HG03066 (cell line): ENCODE data around the gene ZNF750.
"Not testable (repeated sequence)": the region's sequence is repeated elsewhere in the genome, so short reads cannot be mapped to it uniquely, and the experiment has no call there.

Source experiments
- ATAC-seq: cut with Tn5 transposase; IDR thresholded peaks from one replicate; pipeline ENCODE4 v1.9.1; 2021; ENCODE audit warnings: low read depth; ENCODE audit not compliant: unreplicated experiment

ZNF750 gene

GRCh38 chr17:82799591-82799990 lies 40.2 kb downstream of the ZNF750 start:
- ATAC-seq: no peak

DNA sequence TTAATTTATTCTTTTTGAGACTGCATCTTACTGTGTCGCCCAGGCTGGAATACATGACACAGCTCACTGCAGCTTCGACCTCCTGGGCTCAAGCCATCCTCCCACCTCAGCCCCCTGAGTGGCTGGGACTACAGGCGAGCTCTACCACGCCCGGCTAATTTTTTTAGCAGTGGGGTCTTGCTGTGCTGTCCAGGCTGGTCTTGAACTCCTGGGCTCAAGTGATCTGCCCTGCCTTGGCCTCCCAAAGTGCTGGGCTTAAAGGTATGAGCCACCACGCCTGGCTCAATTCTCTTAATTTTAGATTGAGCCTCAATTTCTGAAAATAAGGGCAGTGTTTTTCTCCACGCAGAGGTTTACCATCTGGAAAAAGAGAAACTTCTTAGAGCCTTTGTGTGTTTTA lies 41.1 kb downstream of the ZNF750 start:
- ATAC-seq: no peak

GRCh38 chr17:82797061-82797460 lies 42.8 kb downstream of the ZNF750 start:
- ATAC-seq: no peak

DNA sequence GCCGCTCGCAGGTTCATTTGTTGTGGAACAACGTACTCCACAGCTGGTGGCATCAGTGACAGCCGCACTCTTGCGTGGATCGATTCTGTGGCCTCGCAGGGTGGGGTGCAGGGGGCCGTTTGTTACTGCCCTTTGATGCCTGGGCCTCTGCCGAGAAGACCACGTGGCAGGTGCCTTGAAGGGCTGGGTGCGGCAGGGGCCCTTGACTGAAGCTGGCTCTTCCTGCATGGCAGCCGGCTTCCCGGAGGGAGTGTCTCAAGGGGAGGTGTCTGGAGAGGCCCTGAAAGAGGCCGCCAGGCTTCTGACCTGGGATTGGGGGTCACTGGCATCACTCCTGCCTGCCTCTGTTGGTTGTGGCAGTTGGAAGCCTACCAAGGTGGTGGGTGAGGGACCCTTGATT lies 44.2 kb downstream of the ZNF750 start:
- ATAC-seq: no peak

GRCh38 chr17:82794781-82795482 lies 44.9 kb downstream of the ZNF750 start:
- no peak for ATAC-seq

GRCh38 chr17:82793974-82794630 lies 45.7 kb downstream of the ZNF750 start:
- no peak for ATAC-seq

DNA sequence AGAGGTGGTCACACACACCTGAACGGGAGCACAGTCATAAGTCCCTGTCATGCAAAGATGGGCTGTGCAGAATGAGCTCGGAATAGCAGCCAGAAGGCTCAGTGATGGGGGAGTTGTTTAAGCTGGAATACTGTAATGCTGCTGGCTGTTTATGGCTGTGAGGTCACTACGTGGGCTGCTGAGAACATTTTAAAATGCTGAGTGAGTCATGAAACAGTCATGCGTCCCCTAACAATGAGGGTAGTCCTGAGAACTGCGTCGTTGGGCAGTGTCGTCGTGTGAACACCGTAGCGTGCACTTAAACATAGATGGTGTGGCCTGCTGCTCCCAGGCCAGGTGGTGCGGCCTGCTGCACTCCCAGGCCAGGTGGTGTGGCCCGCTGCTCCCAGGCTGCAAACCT lies 48.3 kb downstream of the ZNF750 start:
- no peak for ATAC-seq

- ATAC-seq: no peak
Observed at GRCh38 chr17:82790391-82790790, 49.4 kb downstream of the ZNF750 start.

- ATAC-seq: no peak
Observed at GRCh38 chr17:82789806-82790205, 50.0 kb downstream of the ZNF750 start.

- no peak for ATAC-seq
Observed at GRCh38 chr17:82789051-82789592, 50.7 kb downstream of the ZNF750 start.

DNA sequence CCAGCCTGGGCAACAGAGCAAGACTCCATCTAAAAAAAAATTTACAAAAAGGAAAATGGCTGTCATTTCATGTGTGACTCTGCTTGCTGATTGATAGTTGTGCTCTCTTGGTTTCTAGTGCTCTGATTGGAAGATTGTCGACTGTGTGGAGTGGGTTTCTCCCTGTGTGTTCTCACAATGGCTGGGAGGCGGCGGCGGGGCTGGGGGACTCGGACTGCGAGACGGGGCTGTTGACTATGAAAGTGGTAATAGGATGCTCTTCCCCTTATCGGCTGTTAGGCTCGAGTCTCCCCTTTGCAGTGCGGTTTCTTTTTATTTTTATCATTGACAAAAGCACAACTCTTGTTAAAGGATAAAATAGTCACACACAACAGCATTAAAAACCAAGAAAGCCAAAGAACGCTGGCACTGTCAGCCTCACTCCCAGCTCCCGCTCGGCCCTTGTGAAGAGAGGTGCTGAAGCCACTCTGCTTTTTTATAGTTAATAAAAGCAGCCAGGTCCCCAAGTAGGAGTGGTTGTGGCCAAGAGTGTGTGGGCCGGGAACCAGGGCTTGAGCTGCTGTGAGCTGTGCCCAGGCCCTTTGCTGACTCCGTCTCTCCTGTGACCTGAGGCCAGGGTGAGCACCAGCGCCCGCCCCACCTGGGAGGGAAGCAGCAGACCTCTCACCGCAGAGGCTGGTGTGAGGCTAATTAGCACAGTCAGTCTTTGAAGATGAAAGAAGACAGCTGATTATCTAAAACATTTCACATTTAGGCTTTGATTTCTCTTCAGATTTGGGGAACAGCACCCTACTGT lies 51.4 kb downstream of the ZNF750 start:
- ATAC-seq: no peak

GRCh38 chr17:82787081-82787848 lies 52.6 kb downstream of the ZNF750 start:
- ATAC-seq: no peak

DNA sequence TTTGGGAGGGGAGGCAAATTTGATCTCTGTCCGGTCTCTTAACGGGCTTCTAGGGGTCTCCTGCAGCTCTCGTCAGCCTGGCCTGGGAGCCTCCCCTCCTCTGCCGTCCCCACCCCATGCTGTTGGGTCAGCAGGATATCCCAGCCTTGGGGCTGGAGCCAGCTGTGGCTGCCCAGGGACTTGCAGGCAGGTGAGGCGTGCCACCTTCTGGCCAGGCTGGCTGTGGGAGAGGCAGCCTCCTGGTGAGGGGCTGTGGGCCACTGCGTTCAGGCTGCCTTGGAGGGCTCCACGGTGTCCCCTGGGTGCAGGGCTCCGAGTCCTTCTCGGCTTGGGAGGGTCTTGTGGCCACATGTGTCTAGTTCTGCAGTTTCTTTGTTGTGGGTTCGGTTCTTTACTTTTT lies 53.4 kb downstream of the ZNF750 start:
- ATAC-seq: no peak

GRCh38 chr17:82785581-82785980 lies 54.2 kb downstream of the ZNF750 start:
- not testable (repeated sequence) for ATAC-seq

GRCh38 chr17:82783498-82783897 lies 56.3 kb downstream of the ZNF750 start:
- no peak for ATAC-seq

DNA sequence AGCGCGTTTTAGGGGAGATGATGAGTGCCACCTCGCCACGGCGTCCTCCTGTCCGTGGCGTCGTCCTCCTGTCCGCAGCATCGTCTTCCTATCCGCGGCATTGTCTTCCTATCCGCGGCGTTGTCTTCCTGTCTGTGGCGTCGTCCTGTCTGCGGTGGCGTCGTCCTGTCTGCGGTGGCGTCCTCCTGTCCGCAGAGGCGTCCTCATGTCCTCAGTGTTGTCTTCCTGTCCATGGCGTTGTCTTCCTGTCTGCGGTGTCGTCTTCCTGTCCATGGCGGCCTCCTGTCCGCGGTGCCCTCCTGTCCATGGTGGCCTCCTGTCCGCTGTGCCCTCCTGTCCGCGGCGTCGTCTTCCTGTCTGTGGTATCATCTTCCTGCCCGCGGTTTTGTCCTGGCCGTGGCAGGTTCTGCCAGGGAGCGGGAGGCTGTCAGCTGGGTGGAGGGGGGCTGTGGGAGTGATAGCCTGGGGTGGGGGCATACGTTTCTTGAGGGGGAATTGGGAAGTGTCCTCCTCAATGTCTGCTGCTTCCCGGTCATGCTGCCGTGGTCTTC lies 57.1 kb downstream of the ZNF750 start:
- no peak for ATAC-seq

- ATAC-seq: no peak
Observed at GRCh38 chr17:82781894-82782274, 57.9 kb downstream of the ZNF750 start.

DNA sequence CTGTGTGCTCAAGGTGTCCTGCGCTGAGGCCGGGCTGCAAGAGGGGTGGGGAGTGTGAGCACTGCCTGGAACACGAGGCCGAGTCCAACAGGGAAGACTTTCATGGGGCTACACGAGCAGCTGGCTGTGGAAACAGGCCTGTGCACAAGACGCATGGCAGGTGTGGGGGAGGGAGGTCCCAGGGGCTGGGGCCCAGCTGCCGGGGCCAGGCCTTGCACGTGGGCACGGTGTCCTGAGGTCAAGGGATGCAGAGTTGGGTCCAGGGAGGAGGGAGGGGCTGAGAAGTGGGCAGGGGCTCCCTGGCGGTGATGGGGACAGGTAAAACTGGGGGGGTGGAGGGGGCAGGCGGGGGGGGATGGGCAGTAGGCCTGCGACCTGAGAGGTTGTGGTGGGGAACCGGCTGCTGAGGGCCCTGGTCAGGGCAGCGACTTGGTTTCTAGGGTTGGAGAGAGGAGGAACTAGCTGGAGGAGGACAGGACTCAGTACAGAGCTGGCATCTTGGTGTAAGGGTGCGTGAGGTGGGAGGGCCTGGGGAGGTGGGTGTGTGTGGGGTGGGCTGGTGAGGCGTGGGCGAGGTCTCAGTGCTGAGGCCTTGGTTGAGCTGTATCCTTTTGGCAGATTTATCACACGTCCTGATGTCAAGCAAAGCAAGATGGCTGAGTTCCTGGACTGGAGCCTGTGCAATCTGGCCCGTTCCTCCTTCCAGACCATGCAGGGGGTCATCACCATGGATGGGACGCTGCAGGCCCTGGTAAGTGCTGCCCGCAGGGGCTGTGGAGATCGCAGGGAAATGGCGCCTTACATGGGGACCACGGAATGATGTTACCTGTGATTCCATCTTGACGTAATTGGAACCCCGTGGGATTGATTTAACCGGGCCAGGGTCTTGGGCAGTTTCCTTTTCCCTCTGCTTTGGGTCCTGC lies 58.6 kb downstream of the ZNF750 start:
- ATAC-seq: no peak

DNA sequence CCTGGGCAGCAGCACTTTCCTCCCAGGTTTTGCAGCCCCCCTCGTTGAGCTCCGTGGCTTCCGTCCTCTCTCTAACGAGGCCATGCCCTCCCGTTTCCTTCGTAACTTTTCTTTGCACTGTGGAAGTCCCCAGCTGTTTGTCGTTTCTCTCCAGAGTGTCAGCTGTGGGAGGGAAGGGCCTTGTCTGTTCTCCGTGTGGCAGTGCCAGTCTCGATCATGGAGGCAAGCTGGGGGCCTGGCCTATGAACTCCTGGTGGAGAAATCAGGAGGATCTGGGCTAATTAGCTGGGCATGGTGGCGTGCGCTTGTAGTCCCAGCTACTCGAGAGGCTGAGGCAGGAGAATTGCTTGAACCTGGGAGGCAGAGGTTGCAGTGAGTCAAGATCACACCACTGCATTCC lies 59.6 kb downstream of the ZNF750 start:
- no peak for ATAC-seq
